Activated CD4-positive, alpha-beta memory T cell treated with anti-CD3 and anti-CD28 coated beads for 36 hours (primary cell): ENCODE results near the gene PDGFD. TPM values are rescaled to one million over a fixed set of nuclear protein-coding genes. Genes with fewer than 3 reads are reported as not detected.

Source experiments
- CTCF ChIA-PET: fragments of 350-600 bp; sonication (Branson Sonifier 250); formaldehyde crosslinking; loops from one replicate; lab custom pipeline; 2021; ENCODE audit warnings: antibody characterized with exemption, inconsistent platforms; lab: Charles Lee
- POLR2A ChIA-PET: fragments of 350-600 bp; sonication (Branson Sonifier 250); formaldehyde crosslinking; loops from one replicate; lab custom pipeline; 2021; ENCODE audit warnings: antibody characterized with exemption; lab: Charles Lee
- DNase-seq: peaks from one replicate; pipeline ENCODE4 v3.0.0-alpha.2; 2020
- H3K27ac Mint-ChIP-seq: one replicate; pipeline ENCODE4 v1.8.0; 2021; ENCODE audit warnings: mixed read lengths
- H3K27me3 Mint-ChIP-seq: one replicate; pipeline ENCODE4 v1.8.0; 2021; ENCODE audit warnings: mixed read lengths
- H3K36me3 Mint-ChIP-seq: one replicate; pipeline ENCODE4 v1.8.0; 2021; ENCODE audit warnings: mixed read lengths
- H3K4me1 Mint-ChIP-seq: one replicate; pipeline ENCODE4 v1.8.0; 2021; ENCODE audit warnings: low read depth, mixed read lengths
- H3K4me3 Mint-ChIP-seq: one replicate; pipeline ENCODE4 v1.8.0; 2021; ENCODE audit warnings: mild to moderate bottlenecking, mixed read lengths
- H3K9me3 Mint-ChIP-seq: one replicate; pipeline ENCODE4 v1.8.0; 2021; ENCODE audit warnings: mixed read lengths
- intact Hi-C: fragments of 100-400 bp; cut with micrococcal nuclease; formaldehyde crosslinking; loops from one replicate; pipeline ENCODE4 v1.15.1; 2023
- total RNA-seq, 2 experiments: library from RNA; stranded (reverse); gene quantifications; one replicate each; pipeline ENCODE4 v1.2.3, GENCODE V29; 2021

Gene PDGFD
- total RNA-seq, 2 experiments from 2014 or later: not detected

- no peak for DNase-seq
- POLR2A ChIA-PET: no interaction called here
- H3K36me3 Mint-ChIP-seq: no peaks in the 10 kb centered on the region
- H3K4me1 Mint-ChIP-seq: no peaks in the 10 kb centered on the region
- H3K27ac Mint-ChIP-seq: no peak overlapping the region
- intact Hi-C loops: no loop called here
- no peak overlapping the region for H3K4me3 Mint-ChIP-seq
- H3K9me3 Mint-ChIP-seq: no peaks in the 10 kb centered on the region
- CTCF ChIA-PET: no interaction called here
- no peaks in the 10 kb centered on the region for H3K27me3 Mint-ChIP-seq
Observed at GRCh38 chr11:104090767-104091166, 73.2 kb downstream of the PDGFD start.

GRCh38 chr11:104089481-104089880 lies 74.5 kb downstream of the PDGFD start:
- H3K27me3 Mint-ChIP-seq: no peaks in the 10 kb centered on the region
- POLR2A ChIA-PET: no interaction called here
- no peaks in the 10 kb centered on the region for H3K4me1 Mint-ChIP-seq
- intact Hi-C loops: no loop called here
- H3K9me3 Mint-ChIP-seq: no peaks in the 10 kb centered on the region
- no peak overlapping the region for H3K4me3 Mint-ChIP-seq
- CTCF ChIA-PET: no interaction called here
- H3K36me3 Mint-ChIP-seq: no peaks in the 10 kb centered on the region
- no peak for DNase-seq
- no peak overlapping the region for H3K27ac Mint-ChIP-seq

- Mint-ChIP-seq H3K27me3 (no peaks in the 10 kb centered on the region), H3K4me1 (no peaks in the 10 kb centered on the region), H3K4me3 (no peak overlapping the region), H3K9me3 (no peaks in the 10 kb centered on the region), H3K36me3 (no peaks in the 10 kb centered on the region), H3K27ac (no peak overlapping the region)
- CTCF ChIA-PET: no interaction called here
- POLR2A ChIA-PET: no interaction called here
- no peak for DNase-seq
- intact Hi-C loops: no loop called here
Observed at GRCh38 chr11:104086621-104087020, 77.3 kb downstream of the PDGFD start.

GRCh38 chr11:104078995-104079394 lies 85.0 kb downstream of the PDGFD start:
- Mint-ChIP-seq H3K36me3 (no peaks in the 10 kb centered on the region), H3K4me1 (no peaks in the 10 kb centered on the region), H3K4me3 (no peak overlapping the region), H3K9me3 (no peaks in the 10 kb centered on the region), H3K27ac (no peak overlapping the region), H3K27me3 (no peaks in the 10 kb centered on the region)
- CTCF ChIA-PET: no interaction called here
- POLR2A ChIA-PET: no interaction called here
- intact Hi-C loops: no loop called here
- DNase-seq: no peak

- Mint-ChIP-seq H3K4me1 (no peaks in the 10 kb centered on the region), H3K36me3 (no peaks in the 10 kb centered on the region), H3K27ac (no peak overlapping the region), H3K9me3 (no peaks in the 10 kb centered on the region), H3K4me3 (no peak overlapping the region), H3K27me3 (no peaks in the 10 kb centered on the region)
- intact Hi-C loops: no loop called here
- POLR2A ChIA-PET: no interaction called here
- no peak for DNase-seq
- CTCF ChIA-PET: no interaction called here
Observed at GRCh38 chr11:104078245-104078644, 85.7 kb downstream of the PDGFD start.

- Mint-ChIP-seq H3K4me1 (no peaks in the 10 kb centered on the region), H3K27me3 (no peaks in the 10 kb centered on the region), H3K36me3 (no peaks in the 10 kb centered on the region), H3K27ac (no peak overlapping the region), H3K4me3 (no peak overlapping the region), H3K9me3 (no peaks in the 10 kb centered on the region)
- intact Hi-C loops: no loop called here
- ChIA-PET CTCF (no interaction called here), POLR2A (no interaction called here)
- DNase-seq: no peak
Observed at GRCh38 chr11:104076455-104076854, 87.5 kb downstream of the PDGFD start.

- Mint-ChIP-seq H3K4me3 (no peak overlapping the region), H3K4me1 (no peaks in the 10 kb centered on the region), H3K36me3 (no peaks in the 10 kb centered on the region), H3K9me3 (no peaks in the 10 kb centered on the region), H3K27me3 (no peaks in the 10 kb centered on the region), H3K27ac (no peak overlapping the region)
- intact Hi-C loops: no loop called here
- ChIA-PET POLR2A (no interaction called here), CTCF (no interaction called here)
- no peak for DNase-seq
Observed at GRCh38 chr11:104075706-104076105, 88.2 kb downstream of the PDGFD start.

GRCh38 chr11:104075091-104075490 lies 88.9 kb downstream of the PDGFD start:
- Mint-ChIP-seq H3K4me3 (no peak overlapping the region), H3K36me3 (no peaks in the 10 kb centered on the region), H3K27ac (no peak overlapping the region), H3K9me3 (no peaks in the 10 kb centered on the region), H3K27me3 (no peaks in the 10 kb centered on the region), H3K4me1 (no peaks in the 10 kb centered on the region)
- CTCF ChIA-PET: no interaction called here
- POLR2A ChIA-PET: no interaction called here
- DNase-seq: no peak
- intact Hi-C loops: no loop called here

- ChIA-PET POLR2A (no interaction called here), CTCF (no interaction called here)
- H3K27ac Mint-ChIP-seq: no peak overlapping the region
- DNase-seq: no peak
- no peak overlapping the region for H3K4me3 Mint-ChIP-seq
- intact Hi-C loops: no loop called here
- no peaks in the 10 kb centered on the region for H3K4me1 Mint-ChIP-seq
- H3K27me3 Mint-ChIP-seq: no peaks in the 10 kb centered on the region
- H3K36me3 Mint-ChIP-seq: no peaks in the 10 kb centered on the region
- no peaks in the 10 kb centered on the region for H3K9me3 Mint-ChIP-seq
Observed at GRCh38 chr11:104073950-104074705, 89.8 kb downstream of the PDGFD start.

GRCh38 chr11:104067534-104067933 lies 96.4 kb downstream of the PDGFD start:
- POLR2A ChIA-PET: no interaction called here
- no peak for DNase-seq
- H3K27ac Mint-ChIP-seq: no peak overlapping the region

GRCh38 chr11:104064034-104064630 lies 99.8 kb downstream of the PDGFD start:
- Mint-ChIP-seq H3K4me1 (no peaks in the 10 kb centered on the region), H3K4me3 (no peak overlapping the region), H3K36me3 (no peaks in the 10 kb centered on the region), H3K27me3 (no peaks in the 10 kb centered on the region), H3K9me3 (no peaks in the 10 kb centered on the region), H3K27ac (no peak overlapping the region)
- ChIA-PET POLR2A (no interaction called here), CTCF (no interaction called here)
- DNase-seq: no peak
- intact Hi-C loops: no loop called here

More at GRCh38 chr11:104067534-104067933, 96.4 kb downstream of the PDGFD start:
- no peaks in the 10 kb centered on the region for H3K4me1 Mint-ChIP-seq
- no peak overlapping the region for H3K4me3 Mint-ChIP-seq
- CTCF ChIA-PET: no interaction called here
- intact Hi-C loops: no loop called here
- H3K27me3 Mint-ChIP-seq: no peaks in the 10 kb centered on the region
- no peaks in the 10 kb centered on the region for H3K36me3 Mint-ChIP-seq
- H3K9me3 Mint-ChIP-seq: no peaks in the 10 kb centered on the region

- no peak overlapping the region for H3K4me3 Mint-ChIP-seq
- no peaks in the 10 kb centered on the region for H3K9me3 Mint-ChIP-seq
- no peaks in the 10 kb centered on the region for H3K4me1 Mint-ChIP-seq
- no peak for DNase-seq
- intact Hi-C loops: no loop called here
- ChIA-PET CTCF (no interaction called here), POLR2A (no interaction called here)
- H3K36me3 Mint-ChIP-seq: no peaks in the 10 kb centered on the region
- no peaks in the 10 kb centered on the region for H3K27me3 Mint-ChIP-seq
- H3K27ac Mint-ChIP-seq: no peak overlapping the region
Observed at GRCh38 chr11:104061853-104062521, 102.0 kb downstream of the PDGFD start.
